Measurements from ENCODE around the gene FAM135A.
"Not testable (repeated sequence)": the region's sequence is repeated elsewhere in the genome, so short reads cannot be mapped to it uniquely, and the experiment has no call there.

FAM135A gene

DNA sequence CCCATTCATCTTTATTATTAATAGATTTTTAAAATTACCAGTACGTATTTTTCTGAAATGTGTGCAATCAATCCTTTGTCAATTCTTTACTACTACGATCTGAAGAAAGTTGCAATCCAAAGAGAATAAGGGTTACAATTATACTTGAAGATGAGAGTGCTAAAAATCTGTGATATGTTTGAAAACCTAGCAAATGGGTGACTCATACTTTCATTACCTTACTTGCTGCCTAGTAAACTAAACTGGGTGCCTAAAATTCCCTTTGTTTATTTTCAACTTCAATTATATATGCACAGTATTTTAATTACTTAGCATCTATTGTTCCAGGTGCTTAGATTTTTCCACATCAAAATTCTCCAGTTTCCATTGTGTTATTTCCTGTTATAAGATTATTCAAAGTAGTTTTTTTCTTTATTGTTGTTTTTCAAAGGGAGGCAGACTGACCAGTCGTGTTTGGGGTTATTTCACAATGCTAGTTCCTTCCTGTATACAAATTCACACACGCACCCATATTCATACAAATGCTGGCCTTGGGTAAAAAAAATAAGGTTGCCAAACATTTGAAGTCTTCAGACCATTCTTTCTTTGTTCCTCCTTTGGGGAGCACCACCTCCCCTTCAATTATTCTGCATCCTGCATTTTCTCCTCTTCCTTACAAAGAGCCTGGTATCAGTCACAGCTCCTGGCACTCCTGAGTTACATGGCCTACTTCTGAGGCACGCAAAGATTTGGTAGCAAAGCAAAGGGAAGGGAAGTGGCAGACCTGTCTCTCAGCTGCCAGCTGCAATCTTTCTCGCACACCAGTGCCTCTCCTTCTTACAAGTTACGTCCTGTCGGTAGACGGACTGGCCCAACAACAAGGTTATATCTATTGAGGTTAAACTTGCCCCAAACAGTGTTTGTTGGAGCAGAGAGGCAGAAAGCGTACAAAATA, 16.2 kb upstream of the FAM135A start:
- DNase-seq (ENCODE audit: low read depth): no peak

DNA sequence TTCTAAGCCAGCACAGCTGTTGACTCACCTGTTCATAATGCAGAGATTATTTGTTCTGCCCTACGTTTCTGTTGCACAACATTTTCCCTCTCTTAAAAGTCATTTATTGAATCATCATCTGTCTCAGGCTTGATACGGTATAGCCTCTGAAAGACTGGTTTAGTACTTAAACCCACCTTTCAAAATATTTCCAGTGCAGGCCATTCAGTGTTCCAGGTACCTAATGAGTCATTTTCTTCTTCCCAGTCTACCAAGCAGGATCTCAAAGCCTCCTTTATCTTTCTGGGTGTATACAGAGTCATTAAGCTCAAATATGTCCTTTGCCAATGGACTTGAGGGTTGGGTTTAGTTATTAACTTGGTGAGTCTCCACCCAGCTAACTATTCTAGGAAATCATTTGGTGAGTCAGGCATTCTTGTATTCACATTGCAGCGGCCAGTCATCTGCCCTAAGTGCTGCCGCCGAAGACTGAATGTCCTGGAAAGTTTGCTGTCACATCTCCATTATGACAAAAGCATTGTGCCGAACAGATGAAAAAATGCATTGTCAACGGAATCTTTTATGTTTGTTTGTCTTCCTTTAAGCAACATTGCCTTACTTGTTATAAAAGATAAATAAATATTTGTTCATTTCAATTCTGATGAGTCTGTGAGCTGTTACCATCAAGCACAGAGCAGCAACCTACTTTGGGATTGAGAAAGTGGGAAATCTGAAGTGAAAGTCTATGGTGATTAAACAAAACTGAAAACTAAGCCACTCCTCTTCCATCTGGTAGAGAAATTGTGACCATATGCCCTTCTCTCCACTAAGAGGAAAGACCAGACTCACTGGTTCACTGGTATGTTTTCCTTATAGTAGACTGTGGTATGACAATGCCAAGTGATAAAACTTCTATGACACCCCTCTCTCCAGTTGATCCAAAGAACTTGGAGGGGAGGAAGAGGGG, 14.3 kb upstream of the FAM135A start:
- DNase-seq (ENCODE audit: low read depth): no peak

DNA sequence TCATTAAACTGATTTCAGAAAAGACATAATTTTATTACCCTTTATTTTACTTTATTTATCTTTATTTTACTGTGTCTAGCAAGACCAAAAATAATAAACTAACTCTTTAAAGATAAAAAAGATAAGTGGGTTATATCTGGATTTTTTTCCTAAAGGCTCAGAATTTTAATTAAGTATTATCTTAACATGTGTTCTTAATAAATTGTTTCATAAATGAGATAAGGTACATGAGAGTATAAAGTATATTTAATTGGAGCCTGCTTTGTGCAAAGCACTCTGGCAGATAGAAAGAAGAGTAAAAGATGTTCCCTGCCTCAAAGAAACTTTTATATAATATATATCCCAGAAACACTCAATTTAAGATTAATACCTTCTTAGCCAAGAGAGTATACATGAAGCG, 8.7 kb upstream of the FAM135A start:
- DNase-seq (ENCODE audit: low read depth): no peak

DNA sequence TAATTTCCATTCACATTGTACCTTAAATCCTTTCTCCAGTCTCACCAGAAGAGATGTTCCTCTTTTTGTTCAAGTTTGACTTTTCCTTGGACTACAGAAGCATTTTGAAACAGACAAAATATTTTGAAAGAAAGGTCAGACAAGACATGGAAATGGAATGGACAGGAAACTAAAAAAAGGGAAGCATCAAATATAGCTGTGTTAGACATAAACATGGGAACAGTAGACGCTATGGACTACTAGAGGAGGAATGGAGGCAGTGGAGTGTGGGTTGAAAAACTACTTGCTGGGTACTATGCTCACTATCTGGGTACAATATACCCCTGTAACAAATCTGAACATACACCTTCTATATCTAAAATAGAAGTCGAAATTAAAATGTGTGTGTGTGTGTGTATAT, 4.1 kb upstream of the FAM135A start:
- no peak for DNase-seq (ENCODE audit: low read depth)

DNA sequence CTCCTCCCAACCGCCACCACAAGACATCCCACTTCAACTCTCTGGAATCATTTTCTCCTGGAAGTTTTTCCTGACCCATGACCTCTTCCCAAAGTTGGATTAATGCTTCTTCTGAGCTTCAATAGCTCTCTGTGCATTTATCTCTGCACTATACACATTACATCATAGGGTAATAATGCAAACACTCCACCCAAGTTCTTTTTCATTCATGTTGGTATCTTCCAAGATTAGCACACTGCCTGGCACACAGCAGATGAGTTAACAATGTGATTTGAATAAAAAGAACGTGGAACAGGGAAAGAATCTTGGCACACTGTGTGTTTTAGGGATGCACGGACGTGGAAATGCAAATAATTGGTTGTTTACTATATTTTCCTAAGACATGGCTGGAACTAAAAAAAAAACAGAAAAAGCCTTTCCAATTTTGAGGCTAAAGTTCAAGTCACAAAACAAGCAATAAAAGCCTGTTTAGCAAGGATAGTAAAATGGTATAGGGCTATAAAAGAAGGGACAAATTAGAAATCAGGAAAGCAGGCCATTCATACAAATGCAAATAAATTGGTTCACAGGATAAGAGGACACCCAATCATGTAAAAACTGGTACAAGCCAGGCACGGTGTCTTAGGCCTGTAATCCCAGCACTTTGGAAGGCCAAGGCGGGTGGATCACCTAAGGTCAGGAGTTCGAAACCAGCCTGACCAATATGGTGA, 1.6 kb upstream of the FAM135A start:
- DNase-seq (ENCODE audit: low read depth): no peak

DNA sequence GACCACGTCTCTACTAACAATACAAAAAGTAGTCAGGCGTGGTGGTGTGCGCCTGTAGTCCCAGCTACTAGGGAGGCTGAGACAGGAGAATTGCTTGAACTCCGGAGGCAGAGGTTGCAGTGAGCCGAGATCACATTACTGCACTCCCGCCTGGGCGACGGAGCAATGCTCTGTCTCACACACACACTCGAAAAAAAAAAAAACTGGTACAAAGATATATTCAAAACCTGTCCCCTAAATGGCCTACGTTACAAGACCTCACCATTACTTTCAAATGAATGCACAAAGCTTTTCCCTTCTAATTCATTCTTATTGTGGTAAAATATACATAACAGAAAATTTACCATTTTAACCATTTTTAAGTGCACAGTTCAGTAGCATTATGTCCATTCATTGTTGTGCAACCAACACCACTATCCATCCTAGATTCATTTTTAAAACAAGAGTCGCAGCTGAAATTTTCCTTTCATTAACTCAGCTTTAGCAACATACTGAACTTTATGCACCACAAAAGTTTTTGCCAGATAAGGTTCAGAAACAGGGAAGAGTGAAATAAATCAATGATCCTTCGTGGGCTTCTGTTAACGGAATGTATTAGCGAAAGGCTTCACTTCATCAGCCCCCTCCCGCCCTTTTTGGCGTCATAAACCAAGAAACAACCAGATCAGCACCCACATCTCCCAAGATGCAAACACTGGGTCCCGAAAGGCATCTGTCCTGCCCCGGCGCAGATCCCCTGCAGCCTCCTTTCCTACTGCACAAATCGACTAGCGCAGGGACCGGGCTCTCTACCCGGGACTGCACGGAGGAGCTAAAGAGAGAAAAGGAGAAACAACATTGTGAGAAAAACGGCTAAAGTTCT, 825 bp upstream of the FAM135A start:
- DNase-seq (ENCODE audit: low read depth): no peak

DNA sequence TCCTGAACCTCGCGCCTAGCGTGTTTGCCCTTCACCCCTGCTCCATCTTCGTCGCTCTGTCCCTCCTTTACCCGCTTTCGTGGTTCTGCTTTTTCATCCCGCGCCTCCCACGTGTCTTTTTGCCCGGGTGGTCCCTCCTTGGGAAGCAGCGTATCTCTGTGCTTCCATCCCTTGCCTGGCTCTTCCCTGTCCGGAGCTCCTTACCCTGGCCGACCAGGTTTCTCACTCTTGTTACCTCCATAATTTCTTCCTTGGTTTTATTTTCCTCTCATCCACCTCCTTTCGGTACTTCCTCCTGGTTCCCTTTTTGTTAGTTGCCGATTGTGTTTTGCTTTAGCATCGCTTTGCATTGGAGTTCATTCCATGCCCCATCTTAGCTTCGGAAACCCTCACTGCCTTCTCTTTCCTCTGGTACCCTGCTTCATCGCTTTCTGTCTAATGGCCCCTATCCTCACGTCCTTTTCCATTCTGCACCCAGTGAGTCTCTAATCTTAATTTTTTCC, 735 bp downstream of the FAM135A start:
- no peak for DNase-seq (ENCODE audit: low read depth)

DNA sequence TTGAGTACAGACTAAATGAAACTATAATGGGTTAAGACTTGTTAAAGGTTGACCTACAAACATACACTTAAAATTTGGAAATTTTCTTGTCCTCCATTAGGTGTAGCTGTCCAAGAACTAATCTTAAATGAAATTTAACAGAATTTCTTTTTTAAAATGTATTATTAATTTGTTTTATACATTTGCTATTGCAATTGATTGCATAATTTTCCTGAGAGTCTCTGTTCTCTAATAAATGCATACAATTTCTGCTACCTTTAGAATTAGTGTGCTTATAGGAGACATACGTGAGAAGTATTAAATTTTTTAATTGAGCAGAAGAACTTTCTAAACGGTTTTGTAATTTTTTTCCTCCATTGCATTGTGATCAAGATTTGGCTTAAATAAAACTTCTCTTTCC, 1.5 kb downstream of the FAM135A start:
- DNase-seq (ENCODE audit: low read depth): no peak

DNA sequence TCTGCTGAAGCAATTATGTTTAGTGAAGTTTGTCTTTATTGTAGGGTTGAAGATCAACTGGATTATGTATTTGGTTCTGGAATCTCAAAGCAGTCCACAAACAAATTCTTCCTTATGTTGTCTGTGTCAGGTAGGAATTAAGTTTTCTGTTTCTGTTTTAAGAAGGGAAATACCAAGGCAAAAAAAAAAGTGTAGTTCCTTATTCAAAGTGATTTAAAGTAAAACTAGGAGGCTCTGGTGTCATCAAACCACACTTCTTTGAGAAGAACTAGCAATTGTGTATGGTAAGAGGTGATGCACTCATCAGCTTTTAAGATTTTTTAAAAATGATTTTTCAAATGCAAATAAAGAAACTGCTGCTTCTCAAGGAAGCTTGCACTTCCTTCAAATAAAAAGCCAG, 1.9 kb downstream of the FAM135A start:
- no peak for DNase-seq (ENCODE audit: low read depth)

DNA sequence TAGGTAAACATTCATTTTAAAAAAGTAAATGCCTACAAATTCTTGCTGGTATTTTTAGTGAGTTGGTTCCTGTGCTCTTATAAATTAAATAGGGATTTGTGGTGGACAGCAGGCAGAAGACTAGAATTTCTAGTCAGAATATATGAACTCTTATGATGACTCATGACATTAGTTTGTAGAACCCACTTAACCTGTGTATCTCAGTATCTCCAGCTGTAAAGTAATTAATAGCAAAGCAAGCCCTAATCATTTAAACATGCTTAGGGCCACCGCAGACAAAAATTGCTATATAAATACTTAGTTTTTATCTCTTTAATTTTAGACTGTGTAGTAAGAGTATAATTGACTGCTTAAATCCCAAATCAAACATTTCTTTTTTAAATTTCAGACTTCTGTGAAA, 2.4 kb downstream of the FAM135A start:
- no peak for DNase-seq (ENCODE audit: low read depth)

DNA sequence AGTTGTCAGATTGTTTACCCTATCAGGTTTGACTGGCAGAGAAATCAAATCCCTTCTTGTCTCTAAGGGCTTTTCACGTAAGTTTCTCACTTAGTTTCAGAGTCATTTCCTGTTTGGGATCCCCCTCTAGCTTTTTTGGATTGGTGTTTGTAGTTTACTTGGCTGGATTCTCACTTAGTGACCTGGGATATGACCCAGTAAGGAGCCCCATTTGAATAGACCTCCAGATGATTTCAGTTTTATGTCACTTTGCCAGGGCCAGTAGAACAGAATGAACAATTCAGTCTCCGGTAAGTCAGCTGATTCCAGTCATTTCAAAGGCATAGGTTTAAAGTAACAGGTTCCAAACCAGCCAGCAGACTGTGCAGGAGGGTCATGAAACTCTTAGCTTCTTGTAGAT, 8.2 kb downstream of the FAM135A start:
- no peak for DNase-seq (ENCODE audit: low read depth)

DNA sequence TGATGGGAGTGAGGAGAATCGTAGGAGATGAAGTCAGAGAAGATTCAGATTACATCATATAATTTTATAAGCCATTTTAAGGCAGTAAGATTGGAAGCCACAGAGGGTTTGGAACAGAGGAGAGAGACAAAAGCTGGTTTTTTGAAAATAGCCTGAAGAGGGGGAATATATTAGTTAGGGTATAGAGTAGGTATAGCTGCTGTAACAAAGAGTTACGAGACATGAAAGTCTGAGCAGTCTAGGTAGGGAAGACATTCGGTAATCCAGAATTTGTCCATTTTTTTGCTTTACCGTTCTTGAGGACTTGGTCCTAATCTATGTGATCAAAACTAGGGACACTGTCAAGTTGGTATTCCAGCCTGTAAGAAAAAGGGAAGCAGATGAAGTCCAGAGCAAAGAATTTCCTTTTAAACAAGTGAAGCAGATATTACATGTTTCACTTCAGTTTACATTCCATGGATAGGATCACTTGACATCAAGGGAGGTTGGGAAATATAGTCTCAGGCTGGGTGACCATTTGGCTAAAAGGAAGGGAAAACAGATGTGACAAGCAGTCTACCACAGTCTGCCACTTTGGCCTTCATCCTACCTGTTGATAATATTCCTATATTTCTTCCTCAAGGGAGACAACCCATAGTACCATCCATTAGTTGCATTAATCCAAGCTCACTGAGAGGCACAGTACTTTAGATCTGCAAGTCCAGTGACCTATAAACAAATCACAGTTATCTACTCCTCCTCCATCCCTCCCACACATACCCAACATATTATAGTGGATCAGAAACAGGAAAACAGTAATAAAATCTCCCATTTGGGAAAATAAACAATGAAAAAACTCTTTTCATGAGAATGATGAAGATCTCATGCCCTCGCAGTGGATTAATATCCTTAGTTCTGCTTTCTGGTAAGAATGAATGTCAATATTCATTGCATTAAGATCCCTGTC, 10.2 kb downstream of the FAM135A start:
- DNase-seq (ENCODE audit: low read depth): no peak

DNA sequence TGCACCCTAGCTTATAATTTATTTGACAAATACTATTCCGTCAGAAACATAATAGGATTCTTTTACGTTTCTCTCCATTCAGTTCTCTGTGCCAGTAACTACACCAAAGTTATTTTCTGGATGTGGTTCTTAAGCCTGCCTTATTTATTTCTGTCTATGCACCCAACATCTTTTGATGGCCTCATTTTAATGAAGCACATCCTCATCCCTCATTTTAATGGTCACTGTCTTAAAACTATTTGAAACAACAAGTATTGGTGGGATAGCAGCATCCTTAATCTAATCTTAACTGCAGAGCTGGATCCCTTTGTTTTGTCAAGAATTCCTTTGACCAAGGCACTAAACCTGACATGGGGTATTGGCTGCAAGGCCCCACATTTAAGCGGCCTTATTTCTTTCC, 11.0 kb downstream of the FAM135A start:
- no peak for DNase-seq (ENCODE audit: low read depth)

DNA sequence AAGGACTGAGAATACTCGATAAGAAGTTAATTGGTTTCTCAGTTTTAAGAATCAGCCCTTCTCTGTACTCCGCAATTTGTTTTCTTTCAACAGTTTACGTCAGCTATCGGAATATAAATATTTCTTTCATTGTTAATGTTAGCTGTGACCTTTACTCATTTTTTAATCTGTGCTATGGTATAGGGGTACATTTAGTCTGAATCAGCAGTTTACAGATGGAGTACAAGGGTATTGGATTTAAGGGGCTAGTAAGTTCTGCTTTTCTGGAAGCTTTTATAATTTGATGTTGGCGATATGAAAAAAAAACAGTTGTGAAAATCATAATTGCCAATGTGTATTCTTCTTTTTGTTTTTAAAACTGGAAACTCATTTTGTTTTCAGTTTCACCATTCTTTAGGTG, 23.0 kb downstream of the FAM135A start:
- DNase-seq (ENCODE audit: low read depth): no peak

DNA sequence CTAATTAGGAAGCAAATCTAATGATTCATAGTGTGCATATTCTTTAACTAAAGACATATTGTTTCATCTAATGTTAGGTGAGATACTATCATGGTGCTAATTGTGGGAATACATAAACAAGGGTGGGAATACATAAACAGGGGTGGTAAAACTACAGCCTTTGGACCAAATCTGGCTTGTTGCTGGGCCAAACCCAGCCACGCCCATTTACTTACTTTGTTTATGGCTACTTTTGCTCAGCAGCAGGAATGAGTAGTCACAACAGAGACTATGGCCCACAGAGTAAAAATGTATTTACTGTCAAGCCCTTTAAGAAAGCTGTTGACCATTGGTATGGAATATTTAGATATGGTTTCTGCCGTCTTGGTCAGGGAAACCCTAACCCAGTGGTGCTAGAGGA, 31.7 kb downstream of the FAM135A start:
- no peak for DNase-seq (ENCODE audit: low read depth)

DNA sequence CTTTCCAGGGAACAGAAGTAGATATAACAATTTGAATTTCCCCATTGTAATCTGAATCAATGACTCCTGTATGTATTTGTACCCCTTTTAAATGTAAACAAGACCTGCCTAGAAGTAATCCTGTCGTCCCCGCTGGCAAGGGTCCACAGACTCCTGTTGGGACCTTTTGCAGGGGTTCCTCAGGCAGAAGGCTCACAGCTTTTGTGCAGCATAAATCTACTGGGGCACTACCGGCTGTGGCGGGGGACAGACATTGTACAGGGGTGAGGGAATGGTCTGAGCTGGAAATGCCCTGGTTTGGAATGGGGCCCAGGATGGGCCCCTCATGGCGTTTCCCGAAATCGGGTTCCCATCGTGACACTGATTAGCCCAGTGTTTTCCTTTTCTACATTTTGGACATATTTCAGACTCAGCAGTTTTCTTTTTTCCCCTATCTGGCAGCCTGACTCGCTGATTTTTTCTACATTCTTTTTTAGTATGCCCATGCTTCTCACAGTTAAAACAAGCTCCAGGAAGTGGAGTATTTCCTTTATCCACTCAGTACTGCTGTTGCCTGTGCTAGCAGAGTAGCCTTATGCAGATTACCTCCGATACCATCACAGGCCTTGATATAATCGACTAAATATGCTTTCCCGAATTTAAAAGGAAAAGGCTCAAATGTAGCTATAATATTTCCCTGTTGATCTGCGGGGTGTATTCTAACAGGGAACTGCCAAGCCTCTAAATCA, 34.2 kb downstream of the FAM135A start:
- not testable (repeated sequence) for DNase-seq (ENCODE audit: low read depth)

DNA sequence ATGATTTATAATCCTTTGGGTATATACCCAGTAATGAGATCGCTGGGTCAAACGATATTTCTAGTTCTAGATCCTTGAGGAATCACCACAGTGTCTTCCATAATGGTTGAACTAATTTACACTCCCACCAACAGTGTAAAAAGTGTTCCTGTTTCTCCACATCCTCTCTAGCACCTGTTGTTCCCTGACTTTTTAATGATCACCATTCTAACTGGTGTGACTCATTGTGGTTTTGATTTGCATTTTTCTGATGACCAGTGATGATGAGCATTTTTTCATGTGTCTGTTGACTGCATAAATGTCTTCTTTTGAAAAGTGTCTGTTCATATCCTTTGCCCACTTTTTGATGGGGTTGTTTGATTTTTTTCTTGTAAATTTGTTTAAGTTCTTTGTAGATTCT, 40.6 kb downstream of the FAM135A start:
- not testable (repeated sequence) for DNase-seq (ENCODE audit: low read depth)

DNA sequence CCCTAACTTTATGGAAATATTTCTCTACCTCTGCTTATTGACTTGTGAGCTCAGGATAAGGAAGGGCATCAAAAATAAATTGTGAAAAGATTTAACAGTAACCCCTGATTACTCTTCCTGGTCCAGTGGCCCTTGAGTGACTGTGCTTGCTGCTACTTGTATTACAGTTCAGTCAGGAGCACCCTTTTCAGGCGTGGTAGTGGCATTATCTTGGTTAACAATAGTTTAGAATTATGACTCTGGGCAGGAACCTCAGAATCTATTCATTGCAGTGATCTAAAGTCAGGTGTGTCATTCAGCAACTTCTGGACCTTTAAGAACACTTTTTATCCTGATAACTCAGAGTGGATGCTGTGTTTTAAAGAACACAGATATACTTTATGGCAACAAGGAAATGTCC, 43.4 kb downstream of the FAM135A start:
- no peak for DNase-seq (ENCODE audit: low read depth)

DNA sequence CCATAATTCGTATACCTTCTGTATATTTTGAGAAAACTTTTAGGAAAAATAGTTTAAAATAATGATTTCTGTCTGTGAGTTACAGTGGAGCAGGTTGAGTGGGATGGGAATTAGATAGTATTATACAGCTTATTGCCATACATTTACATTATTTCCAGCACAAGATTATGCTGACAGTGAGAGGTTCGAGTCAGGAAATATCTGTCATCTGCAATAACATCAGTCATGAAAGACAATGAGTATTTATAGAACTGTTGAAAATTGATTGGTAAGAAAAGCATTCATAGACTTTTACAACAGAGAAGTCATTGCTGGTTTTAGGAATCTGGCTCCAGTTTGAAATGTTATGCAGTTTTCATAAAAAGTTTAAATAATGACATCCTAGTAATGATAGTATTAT, 45.9 kb downstream of the FAM135A start:
- DNase-seq (ENCODE audit: low read depth): no peak
